Stimulated activated naive CD4-positive, alpha-beta T cell treated with Interleukin-2 at 50 U/mL for 16 hours (primary cell): Measurements from ENCODE around the gene DDAH1.

ENCODE experiments used
- DNase-seq: peaks from one replicate; lab custom pipeline; 2025; lab: John Stamatoyannopoulos, UW

The DDAH1 gene

GRCh38 chr1:85440612-85441011 is 24.3 kb downstream of the DDAH1 start:
- no peak for DNase-seq

GRCh38 chr1:85438353-85438752 is 26.6 kb downstream of the DDAH1 start:
- no peak for DNase-seq

- no peak for DNase-seq
Observed at GRCh38 chr1:85437139-85437538, 27.8 kb downstream of the DDAH1 start.

GRCh38 chr1:85433096-85433495 is 31.9 kb downstream of the DDAH1 start:
- DNase-seq = no peak

GRCh38 chr1:85428471-85429089 is 36.4 kb downstream of the DDAH1 start:
- no peak for DNase-seq

GRCh38 chr1:85427849-85428248 is 37.1 kb downstream of the DDAH1 start:
- no peak for DNase-seq

- no peak for DNase-seq
Observed at GRCh38 chr1:85427331-85427730, 37.6 kb downstream of the DDAH1 start.

- no peak for DNase-seq
Observed at GRCh38 chr1:85421179-85421578, 43.8 kb downstream of the DDAH1 start.

- DNase-seq = no peak
Observed at GRCh38 chr1:85420199-85420598, 44.8 kb downstream of the DDAH1 start.

- no peak for DNase-seq
Observed at GRCh38 chr1:85417876-85418275, 47.1 kb downstream of the DDAH1 start.

GRCh38 chr1:85417017-85417416 is 47.9 kb downstream of the DDAH1 start:
- no peak for DNase-seq

- no peak for DNase-seq
Observed at GRCh38 chr1:85413169-85413568, 51.8 kb downstream of the DDAH1 start.

GRCh38 chr1:85411567-85412305 is 53.2 kb downstream of the DDAH1 start:
- DNase-seq = no peak

GRCh38 chr1:85409516-85409915 is 55.4 kb downstream of the DDAH1 start:
- DNase-seq = no peak

GRCh38 chr1:85407746-85408377 is 57.1 kb downstream of the DDAH1 start:
- DNase-seq = no peak

- DNase-seq = no peak
Observed at GRCh38 chr1:85406887-85407533, 57.9 kb downstream of the DDAH1 start.

GRCh38 chr1:85406081-85406480 is 58.9 kb downstream of the DDAH1 start:
- no peak for DNase-seq

- DNase-seq = no peak
Observed at GRCh38 chr1:85404408-85404807, 60.6 kb downstream of the DDAH1 start.

- DNase-seq = no peak
Observed at GRCh38 chr1:85398391-85399064, 66.4 kb downstream of the DDAH1 start.

GRCh38 chr1:85397490-85398032 is 67.4 kb downstream of the DDAH1 start:
- no peak for DNase-seq

- DNase-seq = no peak
Observed at GRCh38 chr1:85396194-85396593, 68.8 kb downstream of the DDAH1 start.

GRCh38 chr1:85394130-85394529 is 70.8 kb downstream of the DDAH1 start:
- DNase-seq = no peak
